Fibroblast of skin of right quadriceps (primary cell): ENCODE results near the gene IRF2BP2.
A peak's percentile ranks its signal among the peaks of the same experiment; 100 is the strongest.

Source experiments
- DNase-seq: peaks from one replicate; pipeline ENCODE4 v3.0.0-alpha.2; 2013

Gene IRF2BP2

DNA sequence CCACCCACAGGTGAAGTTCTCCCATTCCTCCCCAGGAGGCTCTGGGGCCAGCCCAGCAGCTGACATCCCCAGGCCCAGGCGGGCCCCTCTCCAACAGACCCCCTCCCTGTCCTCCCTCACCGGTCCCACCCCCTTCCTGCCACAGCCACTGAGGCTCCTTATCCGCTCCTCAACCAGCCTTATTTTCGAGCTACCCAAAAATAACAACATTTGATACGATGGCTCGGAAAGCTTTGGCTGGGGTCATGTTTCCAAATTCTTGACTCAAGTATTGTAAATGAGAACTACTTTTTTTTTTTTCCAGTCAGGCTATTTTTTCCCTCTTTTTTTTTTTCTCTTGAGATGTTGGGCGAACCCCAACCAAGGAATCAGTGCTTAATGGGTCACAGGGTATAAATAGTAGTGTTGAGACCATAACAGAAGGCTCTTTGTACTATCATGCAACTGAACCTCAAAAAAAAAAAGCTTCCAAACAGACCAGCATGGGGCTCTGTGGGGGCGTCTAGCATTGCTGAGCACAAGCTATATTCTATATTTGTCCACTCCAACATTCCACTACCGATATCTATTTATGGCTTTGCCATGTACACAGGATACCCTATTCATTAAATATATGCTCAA, 27.2 kb downstream of the IRF2BP2 start:
- DNase-seq, result no peak

DNA sequence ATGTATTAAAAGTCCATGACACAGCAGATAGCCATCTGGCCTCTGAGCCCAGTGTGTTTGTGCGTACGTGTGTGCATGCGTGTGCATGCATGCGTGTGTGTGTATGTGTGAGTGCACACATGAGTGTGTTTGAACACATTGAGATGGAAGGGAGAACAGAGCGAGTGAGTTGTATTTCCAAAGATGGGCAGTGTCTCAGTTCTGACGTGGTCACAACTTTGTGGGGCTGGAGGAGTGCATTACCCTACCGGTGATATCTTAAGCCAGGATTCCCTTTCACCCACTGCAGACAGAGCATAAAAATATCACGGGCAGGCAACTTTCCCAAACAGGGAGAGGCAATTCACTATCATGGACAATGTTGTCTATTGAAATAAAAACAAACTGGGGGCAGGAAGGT, 27.8 kb downstream of the IRF2BP2 start:
- DNase-seq, result no peak

DNA sequence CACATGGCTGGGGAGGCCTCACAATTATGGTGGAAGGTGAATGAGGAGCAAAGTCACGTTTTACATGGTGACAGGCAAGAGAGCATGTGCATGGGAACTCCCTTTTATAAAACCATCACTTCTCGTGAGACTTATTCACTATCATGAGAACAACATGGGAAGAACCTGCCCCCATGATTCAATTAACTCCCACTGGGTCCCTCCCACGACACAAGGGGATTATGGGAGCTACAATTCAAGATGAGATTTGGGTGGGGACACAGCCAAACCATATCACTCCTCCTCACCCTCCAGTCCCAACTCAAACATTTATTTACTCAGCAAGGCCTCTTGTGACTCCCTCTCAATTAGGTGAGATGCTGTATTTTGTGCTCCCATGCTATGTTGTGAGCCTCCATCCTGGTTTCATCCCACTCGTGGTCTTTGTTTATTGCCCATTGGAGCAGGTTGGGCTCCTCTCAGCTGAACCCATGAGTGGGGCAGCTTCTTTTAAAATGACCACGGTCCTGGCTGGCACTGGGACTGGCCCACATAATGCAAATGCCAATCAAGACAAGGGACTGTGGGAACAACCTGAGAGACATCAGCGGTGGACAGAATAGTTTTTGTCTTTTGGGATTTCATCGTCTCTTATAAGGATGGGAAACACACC, 28.8 kb downstream of the IRF2BP2 start:
- no peak for DNase-seq

DNA sequence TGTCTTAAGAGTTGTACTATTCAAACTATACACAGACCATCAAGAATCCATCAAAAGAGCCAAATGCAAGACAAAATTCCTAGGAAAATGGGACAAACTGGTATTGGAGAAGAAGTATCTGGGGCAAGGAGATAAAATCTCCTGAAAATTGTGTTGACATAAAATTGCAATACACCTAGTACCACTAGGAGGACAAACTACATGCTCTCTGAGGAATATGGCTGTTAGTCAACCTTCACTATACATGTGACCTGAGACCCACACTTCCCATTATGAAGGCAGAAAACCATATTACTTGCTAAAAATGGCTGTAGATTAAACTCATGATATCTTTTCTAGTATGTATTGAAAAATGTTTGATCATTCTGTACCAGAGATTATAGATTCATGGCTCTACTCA, 30.0 kb downstream of the IRF2BP2 start:
- DNase-seq, result no peak

DNA sequence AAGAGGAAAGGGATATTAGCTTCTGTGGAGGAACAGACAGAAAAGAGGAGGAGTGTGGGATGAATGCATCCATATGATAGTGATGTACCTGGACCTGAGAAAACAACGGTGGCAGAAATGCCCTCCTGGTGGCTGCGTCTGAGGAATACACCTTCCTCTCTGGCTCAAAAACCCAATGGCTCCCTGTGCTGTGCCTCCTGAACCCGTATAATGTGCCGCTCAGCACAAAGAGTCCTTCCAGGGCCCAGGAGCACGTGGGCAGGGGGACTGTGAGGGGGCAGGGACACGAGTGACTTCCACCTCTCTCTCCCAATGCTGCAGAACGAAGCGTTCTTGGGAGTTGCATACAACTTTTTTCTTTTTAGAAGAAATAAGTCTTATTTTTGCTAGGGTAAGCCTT, 31.2 kb downstream of the IRF2BP2 start:
- DNase-seq, result no peak

DNA sequence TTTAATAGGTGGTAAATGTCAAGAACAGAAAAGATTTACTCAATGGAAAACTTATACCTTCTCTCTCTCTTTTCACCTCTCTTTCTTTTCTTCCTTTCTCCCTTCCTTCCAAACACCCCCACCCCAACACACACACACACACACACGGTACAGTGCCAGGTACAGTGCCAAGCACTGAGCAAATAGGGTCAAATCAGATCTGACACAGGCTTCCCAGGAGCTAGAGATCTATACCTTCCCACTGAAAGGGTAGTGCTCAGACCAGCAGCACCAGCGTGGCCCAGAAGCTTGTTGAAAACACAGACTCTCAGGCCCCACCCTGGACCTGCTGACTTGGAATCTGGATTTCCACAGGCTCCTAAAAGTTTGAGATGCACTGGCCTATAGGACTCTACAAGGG, 31.9 kb downstream of the IRF2BP2 start:
- DNase-seq, result no peak

DNA sequence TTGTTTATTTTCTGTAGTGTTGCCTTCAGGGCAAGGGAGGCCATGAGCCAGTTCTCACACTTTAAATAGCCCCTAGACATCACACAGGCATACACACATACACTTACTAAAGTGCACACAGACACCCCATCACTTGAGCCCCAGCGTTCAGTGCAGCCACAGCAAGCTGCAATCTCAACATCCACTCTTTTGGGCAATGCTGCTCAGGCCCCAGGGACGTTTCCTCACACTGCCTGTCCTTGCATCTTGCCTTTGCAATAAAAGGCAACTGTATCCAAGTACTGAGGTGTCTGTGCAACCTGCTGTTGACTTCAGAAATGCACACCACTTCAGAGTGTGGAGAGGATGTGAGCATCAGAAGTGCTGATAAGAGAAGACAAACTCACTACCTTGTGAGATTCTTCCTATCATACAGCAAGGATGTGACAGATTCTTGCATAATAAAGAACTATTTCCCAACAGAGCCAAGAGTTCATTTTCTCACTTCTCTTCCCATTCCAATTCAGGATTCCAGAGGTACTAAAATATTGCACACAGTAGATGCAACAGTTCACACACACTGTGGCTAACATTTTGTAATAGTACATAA, 36.2 kb downstream of the IRF2BP2 start:
- peak; percentile 39 for DNase-seq

DNA sequence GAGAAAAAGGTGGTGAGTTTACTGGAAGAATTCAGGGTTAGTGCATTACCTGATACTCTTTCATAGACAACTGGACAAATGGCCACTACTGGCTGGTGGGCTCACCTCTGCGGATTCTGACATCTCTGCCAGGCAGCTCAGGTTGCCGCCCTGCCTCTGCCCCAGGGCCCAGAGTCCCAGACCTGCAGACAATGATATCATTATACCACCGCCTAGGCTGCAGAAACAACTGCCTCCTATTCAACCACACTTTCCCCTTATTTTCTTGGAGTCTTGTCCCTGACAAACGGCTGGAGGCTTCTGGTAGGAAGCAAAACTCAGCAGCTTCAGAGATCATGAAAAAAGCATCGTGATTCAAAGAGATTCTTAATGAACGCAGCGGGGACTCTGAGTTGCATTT, 37.0 kb downstream of the IRF2BP2 start:
- no peak for DNase-seq

DNA sequence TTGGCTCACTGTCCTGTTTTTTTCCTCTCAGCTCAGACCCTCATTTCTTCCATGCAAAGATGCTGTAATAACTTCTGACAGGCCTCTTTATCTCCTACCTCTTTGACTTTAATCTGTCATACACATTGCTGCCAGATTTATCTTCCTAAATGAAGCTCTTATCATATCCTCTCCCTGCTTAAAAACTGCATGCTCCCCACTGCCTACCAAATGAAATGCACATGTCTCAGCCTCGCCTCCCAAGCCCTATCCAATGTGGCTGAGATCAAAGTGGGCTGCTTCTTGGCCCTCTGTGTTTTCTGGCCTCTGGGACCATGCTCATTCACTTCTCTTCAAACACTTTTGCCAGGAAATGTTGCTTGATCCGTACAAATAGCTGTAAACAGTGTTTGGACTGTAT, 38.3 kb downstream of the IRF2BP2 start:
- no peak for DNase-seq

DNA sequence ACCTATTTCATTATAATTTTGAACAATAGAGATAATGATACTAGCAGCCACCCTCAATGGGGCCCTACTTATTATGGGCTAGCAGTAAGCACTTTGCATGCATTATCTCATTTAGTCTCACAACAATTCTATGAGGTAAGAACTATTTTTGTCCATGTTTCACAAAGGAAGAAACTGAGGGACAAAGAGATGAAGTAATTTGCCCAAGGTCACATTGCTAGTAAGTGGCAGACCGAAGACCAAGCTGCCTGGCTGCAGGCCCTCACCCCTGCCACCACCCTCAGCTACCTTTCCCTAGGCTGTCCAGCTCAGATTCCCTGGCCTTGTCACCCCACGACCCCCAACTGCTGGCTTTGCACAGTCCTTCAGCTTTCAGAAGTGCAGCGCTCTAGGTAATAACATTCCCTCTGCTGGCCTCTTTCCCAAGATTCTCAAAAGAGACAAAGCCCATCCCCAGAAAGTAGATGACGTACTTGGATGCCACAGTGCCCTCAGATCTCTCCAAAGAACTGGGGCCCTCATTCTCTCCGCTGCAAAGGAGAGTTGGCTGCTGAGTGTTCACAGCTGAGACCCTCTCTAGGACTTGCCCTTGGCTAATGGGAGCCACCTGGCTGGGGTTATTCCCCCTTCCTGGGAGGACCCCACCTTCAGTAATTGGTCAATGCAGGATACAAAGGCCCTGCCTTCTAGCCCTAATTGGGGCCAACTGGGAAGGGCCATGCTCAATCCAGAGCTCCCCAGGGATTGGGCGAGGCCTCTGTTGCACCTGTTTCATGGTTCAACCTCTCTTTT, 39.5 kb downstream of the IRF2BP2 start:
- no peak for DNase-seq

DNA sequence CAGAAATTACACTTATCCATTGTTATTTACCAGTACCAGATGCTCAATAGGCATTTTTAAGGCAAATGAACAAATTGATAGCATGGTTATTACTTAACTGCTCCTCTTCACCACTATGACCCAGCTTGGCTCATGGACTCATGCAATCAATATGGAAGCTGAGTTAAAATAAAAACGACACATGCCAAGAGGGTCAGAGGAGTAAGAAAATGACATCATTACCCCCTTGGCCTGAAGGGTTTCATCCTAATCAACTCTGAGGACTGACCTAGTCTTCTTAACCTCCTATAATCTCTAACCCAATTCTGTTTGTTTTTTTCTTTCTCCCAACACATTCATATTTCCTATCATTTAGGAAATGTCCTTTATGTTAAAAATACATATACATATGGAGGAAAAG, 41.6 kb downstream of the IRF2BP2 start:
- DNase-seq, result no peak

DNA sequence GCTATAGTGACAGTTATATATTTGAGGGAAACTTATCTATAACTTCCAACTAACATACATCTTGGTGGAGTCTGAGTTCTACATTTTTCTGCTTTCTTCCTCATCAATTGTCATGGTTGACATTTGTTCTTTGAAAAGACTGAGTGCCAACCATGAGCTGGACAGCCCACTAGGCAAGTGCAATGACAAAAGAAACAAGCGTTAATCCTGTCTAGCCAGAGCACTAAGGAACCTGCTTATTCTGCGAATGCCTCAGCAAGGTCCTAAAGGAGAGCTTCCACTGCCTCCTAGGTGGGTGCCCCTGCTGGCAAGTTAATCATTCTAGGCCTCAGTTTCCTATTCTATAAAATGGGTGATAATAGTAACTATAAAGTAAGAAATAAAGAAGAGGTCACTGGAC, 44.8 kb downstream of the IRF2BP2 start:
- no peak for DNase-seq

DNA sequence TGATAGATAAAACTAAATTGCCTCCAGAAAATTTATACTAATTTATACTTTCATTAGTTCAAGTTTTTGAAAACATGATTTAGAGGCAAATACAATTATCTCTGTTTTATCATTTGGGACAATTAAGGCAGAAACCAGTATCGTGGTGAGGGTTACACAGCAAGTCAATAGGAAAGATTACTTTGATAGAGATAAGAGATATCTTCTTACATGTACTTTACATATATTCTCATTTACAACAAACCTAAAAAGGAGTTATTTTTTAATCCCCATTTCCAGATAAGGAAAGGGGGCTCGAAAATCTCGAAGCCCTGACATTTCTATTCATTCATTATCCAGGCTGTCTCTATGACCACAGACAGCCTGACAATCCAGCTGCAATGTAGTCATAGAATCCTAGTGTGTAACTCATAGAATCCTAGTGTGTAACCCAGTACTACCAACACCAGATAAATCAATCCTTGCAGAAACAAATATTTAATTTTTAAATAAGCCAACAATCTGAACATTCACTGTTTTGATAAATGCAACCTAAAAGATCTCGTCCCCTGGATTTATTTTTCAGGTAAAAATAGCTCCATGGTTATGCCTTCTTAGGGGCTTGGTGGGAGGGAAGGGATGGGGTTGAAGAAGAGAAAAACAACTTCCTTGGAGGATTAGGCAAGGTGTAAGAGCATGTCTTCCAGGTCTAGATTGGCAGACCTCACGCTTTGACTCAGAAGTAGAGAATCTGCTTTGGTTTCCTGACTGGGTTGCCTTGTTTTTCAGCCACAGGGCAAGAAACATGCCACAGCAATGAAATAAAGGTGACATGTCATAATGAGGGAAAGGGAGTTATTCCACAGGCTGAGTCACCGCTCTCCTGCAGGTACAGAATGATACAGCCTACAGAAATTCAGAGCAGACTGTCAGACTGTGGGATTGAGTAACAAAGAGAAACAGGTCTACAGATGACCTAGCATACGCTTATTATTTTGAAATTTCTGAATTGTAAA, 45.6 kb downstream of the IRF2BP2 start:
- peak; percentile 81 for DNase-seq

DNA sequence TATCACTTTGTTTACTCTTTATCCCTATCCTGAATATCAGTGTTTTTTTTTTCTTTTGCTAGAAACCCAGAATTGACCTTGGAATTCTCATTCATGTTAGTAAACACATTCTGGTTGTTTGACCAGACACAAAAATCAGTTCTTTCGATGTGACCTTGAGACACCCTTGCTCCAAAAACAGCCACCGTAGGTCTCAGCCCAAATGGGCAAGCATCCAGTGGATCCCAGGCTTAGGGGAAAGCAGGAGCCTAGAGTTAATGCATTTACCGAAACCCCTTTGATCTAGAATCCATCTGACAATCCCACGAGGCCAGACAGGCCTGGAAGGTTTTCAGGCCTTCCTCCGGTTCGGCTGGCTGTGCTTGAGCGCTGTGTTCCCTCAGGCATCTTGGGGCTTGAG, 47.6 kb downstream of the IRF2BP2 start:
- DNase-seq, result no peak

DNA sequence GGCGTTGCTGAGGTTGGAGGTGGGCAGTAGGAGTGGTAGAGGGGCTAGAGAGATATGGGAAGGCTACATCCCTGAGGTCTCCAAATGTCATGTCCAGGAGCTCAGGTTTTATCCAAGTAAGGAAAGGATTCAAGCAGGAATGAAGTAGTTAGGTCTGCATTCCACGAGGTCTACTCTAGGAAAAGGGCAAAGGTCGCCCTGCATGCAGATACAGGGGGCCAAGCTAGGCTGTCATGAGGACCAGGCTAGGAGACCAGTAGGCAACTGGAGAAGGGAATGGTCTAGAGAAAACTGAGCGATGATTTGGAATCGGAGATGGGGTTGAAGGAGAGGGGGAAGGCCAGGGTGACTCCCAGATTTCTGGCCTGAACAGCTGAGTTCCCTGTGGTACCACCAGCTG, 48.7 kb downstream of the IRF2BP2 start:
- no peak for DNase-seq

DNA sequence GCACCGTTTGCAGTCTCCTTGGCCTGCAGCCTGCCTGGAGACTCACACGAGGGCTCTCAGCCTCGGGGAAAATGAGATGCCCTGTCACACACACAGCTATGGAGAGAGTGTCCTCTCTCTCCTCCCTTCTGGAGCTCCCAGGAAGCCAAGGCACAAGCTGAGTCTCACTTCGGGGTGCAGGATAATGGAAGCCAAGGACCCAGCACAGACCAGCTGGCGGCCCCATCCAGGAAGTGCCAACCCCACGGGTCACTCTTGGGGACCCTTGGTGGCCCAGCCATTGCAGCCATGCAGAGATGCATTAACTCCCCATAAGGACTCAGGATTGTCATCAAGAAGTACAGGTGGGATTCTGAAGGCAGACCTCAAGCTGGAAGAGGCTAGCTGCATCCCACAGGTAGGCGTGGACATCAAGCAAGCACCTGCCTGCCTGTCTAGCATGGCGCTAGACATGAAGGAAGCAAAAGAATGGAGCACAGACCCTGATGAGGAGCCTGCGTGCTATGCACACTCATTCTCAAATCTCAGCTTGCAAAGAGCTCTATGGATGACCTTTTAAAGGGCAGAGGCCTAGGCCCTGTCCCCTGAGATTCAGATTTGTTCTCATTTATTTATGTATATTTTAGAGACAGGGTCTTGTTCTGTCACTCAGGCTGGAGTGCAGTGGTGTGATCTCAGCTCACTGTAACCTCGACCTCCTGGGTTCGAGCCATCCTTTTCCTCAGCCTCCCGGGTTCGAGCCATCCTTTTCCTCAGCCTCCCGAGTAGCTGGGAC, 49.9 kb downstream of the IRF2BP2 start:
- DNase-seq, result no peak

DNA sequence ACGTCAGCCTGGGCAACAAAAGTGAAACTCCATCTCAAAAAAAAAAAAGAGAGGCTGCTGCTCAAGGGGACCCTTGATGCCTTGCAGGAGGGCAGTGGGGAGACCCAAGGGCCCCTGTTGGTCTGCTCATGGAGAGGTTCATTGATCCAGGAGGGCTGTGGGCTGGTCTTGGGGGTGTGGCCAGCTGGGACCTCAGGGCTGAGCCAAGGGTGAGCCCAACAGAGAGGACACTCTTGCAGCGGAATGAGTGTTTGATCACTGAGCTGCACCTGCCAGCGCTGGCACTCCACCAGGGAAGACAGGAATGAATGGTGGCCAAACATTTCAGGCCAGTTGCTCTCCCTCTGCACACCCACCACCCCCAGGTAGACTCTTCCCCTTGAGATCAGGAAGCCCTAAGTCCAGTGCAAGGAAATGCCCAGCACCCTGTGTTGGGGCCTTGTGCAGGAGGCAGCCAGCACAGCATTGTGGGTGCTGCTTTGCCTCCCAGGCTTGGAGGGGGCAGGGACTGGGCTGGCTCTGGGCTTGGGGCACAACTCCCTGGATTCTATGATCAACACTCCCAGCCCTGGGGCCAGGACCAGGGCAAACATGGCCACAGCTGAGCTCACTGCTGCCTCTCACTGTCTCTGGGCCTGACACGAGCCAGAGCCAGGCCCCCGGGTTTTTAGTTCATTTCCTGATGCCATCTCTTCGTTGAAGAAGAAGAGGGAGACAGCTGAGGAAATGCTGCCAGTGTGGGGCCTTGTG, 50.7 kb downstream of the IRF2BP2 start:
- DNase-seq, result no peak

DNA sequence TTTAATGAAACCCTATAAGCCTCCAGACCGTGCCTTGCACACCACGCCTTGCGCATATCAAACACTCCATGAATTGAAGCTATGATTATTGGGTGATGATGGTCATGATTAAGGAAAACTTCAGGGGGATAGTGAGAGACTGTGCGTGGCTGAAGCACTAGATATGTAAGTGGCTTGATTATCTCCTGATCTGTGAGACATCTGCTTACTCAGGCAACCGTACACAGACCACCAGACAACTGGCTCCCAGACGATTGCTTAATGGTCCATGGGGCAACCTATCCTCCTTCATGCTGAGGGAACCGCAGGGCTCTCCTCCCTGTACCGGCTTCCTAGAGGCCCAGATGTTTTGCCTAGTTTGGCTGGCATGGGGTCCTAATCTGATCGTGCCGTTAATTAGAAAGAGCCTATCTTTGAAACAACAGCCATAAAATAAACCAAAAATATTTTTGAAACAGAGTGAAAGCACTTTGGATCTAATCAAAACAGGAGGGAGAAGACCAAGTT, 51.6 kb downstream of the IRF2BP2 start:
- DNase-seq, result peak; percentile 59

DNA sequence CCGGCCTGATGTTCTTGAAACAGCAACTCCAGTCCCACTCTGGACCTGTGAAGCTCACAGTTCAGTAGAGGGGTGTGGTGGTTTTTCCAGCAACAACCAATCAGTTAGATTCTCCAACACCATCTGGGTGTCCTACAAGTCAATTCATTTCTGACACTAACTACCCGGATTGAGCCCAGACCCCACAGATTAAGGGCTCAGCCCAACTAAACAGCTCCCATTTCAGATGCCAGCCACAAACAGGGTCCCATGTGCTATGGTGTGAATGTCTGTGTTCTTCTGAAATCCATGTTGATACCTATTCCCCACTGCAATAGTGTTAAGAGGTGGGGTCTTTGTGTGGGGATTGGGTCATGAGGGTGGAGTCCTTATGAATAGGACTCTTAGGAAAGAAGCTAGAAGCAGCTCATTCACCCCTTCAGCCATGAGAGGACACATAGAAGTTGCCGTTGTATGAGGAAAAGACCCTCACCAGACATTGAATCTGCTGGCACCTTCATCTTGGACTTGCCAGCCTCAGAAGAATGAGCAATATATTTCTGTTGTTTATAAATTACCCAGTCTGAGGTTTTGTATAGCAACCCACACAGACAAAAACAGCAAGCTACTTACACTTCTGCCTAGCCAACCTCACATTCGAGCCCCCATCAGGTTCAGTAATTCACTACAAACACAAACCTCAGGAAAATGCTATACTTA, 53.6 kb downstream of the IRF2BP2 start:
- DNase-seq, result no peak

DNA sequence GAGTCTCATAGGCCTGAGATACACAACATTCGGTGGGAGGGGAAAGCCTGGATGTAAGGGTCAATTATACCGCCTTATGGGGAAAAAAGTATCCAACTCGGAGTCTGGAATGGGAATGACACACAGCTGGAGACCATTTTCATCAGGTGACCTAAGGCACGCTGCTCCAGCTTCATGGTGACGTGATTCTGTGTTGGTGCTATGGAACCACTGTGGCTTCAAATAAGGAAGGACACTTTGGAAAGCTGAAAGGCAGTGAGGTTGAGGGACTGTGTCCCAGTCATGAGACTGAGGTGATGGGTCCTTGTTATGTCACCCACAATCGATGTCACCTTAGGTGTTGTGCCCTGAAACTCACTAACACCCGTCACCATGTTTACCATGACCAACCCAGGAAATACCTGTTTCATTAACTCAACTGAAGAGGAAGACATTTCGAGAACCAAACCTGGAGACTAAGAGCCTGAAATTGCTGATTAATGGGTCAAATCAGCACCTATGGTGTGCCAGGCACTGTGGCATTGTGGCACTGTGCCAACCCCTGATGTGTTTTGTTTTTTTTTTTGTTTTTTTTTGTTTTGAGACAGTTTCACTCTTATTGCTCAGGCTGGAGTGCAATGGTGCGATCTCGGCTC, 54.5 kb downstream of the IRF2BP2 start:
- no peak for DNase-seq
